ENCODE results near the gene VTA1. TPM values are rescaled to one million over a fixed set of nuclear protein-coding genes. Genes with fewer than 3 reads are reported as not detected.

The VTA1 gene
- total RNA-seq, 1 donor from 2014 or later, result 54.4 TPM

DNA sequence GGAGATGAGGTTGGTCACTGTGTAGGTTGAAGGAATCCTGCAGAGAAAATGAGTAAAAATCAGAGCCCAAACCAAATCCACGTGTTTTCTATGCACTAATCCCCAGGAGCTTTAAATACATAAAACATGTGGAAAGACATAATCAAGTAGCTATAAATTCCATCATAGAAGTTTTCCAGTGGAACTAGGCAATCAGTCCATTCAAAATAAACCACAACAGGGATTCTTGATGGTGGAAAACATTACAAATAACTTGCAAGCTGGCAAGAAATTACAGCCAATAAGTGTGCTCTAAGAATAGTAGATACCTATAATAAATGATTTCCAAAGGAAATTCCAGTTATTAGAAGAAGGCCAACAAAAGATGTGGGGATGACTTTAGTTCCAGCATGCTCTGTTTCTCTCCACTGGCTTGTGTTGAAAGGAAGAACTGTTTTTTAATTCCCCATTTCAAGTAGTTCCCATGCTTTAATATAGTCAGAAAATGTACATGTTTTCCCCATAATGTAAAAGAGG, 104.9 kb downstream of the VTA1 start:
- TF ChIP-seq, protein P1, sequence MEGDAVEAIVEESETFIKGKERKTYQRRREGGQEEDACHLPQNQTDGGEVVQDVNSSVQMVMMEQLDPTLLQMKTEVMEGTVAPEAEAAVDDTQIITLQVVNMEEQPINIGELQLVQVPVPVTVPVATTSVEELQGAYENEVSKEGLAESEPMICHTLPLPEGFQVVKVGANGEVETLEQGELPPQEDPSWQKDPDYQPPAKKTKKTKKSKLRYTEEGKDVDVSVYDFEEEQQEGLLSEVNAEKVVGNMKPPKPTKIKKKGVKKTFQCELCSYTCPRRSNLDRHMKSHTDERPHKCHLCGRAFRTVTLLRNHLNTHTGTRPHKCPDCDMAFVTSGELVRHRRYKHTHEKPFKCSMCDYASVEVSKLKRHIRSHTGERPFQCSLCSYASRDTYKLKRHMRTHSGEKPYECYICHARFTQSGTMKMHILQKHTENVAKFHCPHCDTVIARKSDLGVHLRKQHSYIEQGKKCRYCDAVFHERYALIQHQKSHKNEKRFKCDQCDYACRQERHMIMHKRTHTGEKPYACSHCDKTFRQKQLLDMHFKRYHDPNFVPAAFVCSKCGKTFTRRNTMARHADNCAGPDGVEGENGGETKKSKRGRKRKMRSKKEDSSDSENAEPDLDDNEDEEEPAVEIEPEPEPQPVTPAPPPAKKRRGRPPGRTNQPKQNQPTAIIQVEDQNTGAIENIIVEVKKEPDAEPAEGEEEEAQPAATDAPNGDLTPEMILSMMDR (IDR thresholded peaks at IDR 0.05; ENCODE audit: insufficient read depth, low read length, poor library complexity, severe bottlenecking), result no peak
- Histone ChIP-seq H3K4me3 (ENCODE audit: low read depth, low read length) (no peak overlapping the region), H3K36me3 (ENCODE audit: control insufficient read depth, insufficient read depth, low read length) (no peaks in the 10 kb centered on the region), H3K27me3 (ENCODE audit: control insufficient read depth, insufficient read depth, low read length) (no peaks in the 10 kb centered on the region)
- DNase-seq (ENCODE audit: low read depth), result no peak

DNA sequence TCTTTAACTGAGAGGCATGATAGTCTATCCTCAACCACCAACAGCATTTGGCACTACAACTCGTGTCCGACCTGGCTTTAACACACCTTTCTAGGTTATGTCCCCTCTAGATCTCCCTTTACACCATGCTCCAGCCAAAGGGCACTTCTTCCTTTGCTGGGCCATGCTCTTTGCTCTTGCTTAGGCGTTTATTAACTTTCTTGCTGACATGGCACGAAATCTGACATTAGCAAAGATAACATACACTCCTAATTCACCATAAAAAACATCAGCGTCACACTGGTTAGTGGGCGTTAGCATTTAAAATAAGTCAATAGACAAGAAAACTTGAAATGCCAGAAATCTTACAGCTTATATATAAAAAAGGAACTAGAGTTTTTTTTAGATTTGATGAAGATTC, 107.5 kb downstream of the VTA1 start:
- TF ChIP-seq, protein P1 (IDR thresholded peaks at IDR 0.05; ENCODE audit: insufficient read depth, low read length, poor library complexity, severe bottlenecking), result no peak
- Histone ChIP-seq H3K27me3 (ENCODE audit: control insufficient read depth, insufficient read depth, low read length) (no peaks in the 10 kb centered on the region), H3K36me3 (ENCODE audit: control insufficient read depth, insufficient read depth, low read length) (no peaks in the 10 kb centered on the region), H3K4me3 (ENCODE audit: low read depth, low read length) (no peak overlapping the region)
- no peak for DNase-seq (ENCODE audit: low read depth)

DNA sequence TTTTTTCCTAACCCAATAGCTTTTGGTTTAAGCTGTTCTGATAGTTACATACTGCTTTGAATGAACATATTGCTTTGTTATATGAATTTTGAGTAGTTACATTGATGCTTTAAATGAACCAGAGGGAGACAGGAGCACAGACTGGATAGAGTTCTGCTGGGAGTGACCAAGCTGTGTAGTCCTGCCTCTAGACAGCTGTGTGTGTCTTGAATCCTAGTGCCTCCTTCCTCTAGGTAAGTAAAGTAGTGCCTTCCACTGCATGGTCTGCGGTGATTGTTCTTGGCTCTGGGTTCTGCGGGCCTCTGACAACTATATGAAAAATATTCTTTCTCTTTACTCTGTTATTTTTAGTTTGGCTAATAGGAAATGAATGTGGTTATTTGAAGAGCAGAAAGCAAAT, 108.7 kb downstream of the VTA1 start:
- no peaks in the 10 kb centered on the region for H3K36me3 ChIP-seq (ENCODE audit: control insufficient read depth, insufficient read depth, low read length)
- TF ChIP-seq, protein P1 (IDR thresholded peaks at IDR 0.05; ENCODE audit: insufficient read depth, low read length, poor library complexity, severe bottlenecking), result no peak
- DNase-seq (ENCODE audit: low read depth), result no peak
- no peaks in the 10 kb centered on the region for H3K27me3 ChIP-seq (ENCODE audit: control insufficient read depth, insufficient read depth, low read length)
- H3K4me3 ChIP-seq (ENCODE audit: low read depth, low read length), result no peak overlapping the region

DNA sequence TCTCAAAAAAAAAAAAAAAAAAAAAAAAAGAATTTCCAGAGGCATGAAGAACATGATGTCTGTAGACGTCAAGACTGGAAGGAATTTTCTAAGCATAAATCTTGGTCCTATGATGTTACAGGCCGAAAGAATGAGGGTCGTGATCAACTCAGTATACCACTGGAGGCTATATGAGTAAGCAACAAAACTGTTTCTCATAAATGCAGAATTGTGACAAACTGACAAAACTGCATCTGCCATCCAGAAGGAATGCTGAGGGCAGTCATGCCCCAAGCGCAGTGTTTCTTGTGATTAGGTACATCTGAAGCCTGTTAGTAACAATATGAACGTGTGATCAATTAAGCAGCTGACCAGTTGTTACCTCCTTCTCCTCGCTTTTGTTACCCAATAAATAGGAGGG, 111.2 kb downstream of the VTA1 start:
- Histone ChIP-seq H3K36me3 (ENCODE audit: control insufficient read depth, insufficient read depth, low read length) (no peaks in the 10 kb centered on the region), H3K27me3 (ENCODE audit: control insufficient read depth, insufficient read depth, low read length) (no peaks in the 10 kb centered on the region), H3K4me3 (ENCODE audit: low read depth, low read length) (no peak overlapping the region)
- TF ChIP-seq, protein P1 (IDR thresholded peaks at IDR 0.05; ENCODE audit: insufficient read depth, low read length, poor library complexity, severe bottlenecking), result no peak
- no peak for DNase-seq (ENCODE audit: low read depth)

DNA sequence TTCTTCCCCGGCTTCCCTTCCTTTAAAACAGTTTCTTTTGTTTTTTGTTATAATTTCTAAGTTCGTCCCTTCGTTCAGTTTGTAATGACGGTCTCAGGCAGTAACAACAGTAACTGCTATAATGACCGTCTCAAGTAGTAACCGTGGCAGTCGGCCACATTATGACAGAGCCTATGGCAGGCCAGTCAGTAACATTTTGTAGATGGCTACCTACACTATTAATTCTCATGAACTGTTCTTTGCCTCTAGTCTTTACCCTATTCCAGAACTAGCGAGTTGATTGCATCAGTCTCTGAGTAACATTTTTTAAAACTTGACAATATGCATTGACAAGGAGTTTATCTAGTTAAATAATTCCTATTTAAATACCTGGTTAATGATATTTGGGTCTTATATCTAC, 111.7 kb downstream of the VTA1 start:
- TF ChIP-seq, protein P1 (IDR thresholded peaks at IDR 0.05; ENCODE audit: insufficient read depth, low read length, poor library complexity, severe bottlenecking), result no peak
- H3K4me3 ChIP-seq (ENCODE audit: low read depth, low read length), result no peak overlapping the region
- H3K36me3 ChIP-seq (ENCODE audit: control insufficient read depth, insufficient read depth, low read length), result no peaks in the 10 kb centered on the region
- DNase-seq (ENCODE audit: low read depth), result no peak
- H3K27me3 ChIP-seq (ENCODE audit: control insufficient read depth, insufficient read depth, low read length), result no peaks in the 10 kb centered on the region

DNA sequence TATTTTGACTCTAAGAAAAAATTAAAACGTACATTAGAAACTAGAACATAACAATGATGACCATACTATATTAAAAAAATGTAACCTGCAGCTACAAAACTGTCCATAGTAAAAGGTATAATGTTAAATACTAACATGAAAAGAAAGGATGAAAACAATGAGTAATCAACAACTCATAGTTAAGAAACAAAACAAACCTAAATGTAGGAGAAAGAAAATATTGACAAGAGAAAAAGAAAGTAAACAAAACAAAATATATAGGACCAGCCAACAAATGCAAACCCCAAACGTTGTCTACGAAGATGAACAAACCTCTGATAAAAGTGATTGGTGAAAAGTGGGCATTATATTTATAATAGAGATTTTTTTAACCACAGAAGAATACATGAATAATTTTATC, 113.7 kb downstream of the VTA1 start:
- no peak overlapping the region for H3K4me3 ChIP-seq (ENCODE audit: low read depth, low read length)
- TF ChIP-seq, protein P1 (IDR thresholded peaks at IDR 0.05; ENCODE audit: insufficient read depth, low read length, poor library complexity, severe bottlenecking), result no peak
- no peaks in the 10 kb centered on the region for H3K36me3 ChIP-seq (ENCODE audit: control insufficient read depth, insufficient read depth, low read length)
- no peaks in the 10 kb centered on the region for H3K27me3 ChIP-seq (ENCODE audit: control insufficient read depth, insufficient read depth, low read length)
- no peak for DNase-seq (ENCODE audit: low read depth)

All from kidney epithelial cell (primary cell).